ENCODE results near the gene YAF2.
"Not testable (repeated sequence)": the region's sequence is repeated elsewhere in the genome, so short reads cannot be mapped to it uniquely, and the experiment has no call there.

YAF2 gene

DNA sequence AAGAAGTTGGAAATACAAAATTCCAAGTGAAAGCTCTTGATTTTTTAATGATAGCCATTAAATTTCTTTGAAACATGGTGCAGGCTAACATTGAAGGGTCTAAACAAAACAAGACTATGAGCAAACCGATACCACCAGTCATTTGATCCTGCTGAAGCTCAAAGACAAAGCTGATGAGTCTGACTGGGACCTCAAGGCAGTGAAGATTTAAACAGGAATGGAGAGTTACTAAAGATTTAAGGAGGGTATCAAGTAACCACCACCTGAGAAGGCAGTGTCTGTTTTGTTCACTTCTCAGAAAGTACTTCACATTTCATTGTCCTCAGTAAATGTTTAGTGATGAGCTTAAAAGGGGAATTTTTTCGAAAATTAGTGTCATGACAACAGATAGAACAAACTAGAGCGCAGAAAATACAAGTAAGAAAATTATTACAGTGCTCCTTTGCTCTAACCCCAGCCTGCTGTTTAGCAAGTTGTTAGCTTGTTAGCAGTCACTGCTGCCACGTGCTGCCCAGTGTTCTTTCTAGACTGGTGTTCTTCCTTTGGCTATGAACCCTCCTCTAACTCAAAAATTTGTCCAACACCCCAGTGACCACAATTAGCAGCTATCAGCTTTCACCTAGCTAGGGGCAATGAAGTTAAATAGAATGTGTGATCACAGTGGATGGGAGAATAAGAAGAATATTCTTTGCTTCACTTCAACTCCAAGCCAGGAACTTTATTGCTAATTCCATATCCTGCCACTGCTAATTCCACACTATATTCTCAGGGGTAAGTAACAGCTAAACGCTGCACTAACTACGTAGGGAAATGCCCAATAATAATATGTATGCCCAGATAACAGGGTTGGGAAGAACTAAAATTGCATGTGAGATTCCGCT is 41.1 kb downstream of the YAF2 start:
- DNase-seq (ENCODE audit: low read depth, low spot score): no peak

GRCh38 chr12:42192686-42193085 is 45.4 kb downstream of the YAF2 start:
- no peak for DNase-seq (ENCODE audit: low read depth, low spot score)

GRCh38 chr12:42192258-42192657 is 45.8 kb downstream of the YAF2 start:
- DNase-seq (ENCODE audit: low read depth, low spot score): no peak

GRCh38 chr12:42190376-42190775 is 47.7 kb downstream of the YAF2 start:
- DNase-seq (ENCODE audit: low read depth, low spot score): no peak

- DNase-seq (ENCODE audit: low read depth, low spot score): not testable (repeated sequence)
Observed at GRCh38 chr12:42188275-42188674, 49.8 kb downstream of the YAF2 start.

GRCh38 chr12:42187799-42188198 is 50.2 kb downstream of the YAF2 start:
- no peak for DNase-seq (ENCODE audit: low read depth, low spot score)

DNA sequence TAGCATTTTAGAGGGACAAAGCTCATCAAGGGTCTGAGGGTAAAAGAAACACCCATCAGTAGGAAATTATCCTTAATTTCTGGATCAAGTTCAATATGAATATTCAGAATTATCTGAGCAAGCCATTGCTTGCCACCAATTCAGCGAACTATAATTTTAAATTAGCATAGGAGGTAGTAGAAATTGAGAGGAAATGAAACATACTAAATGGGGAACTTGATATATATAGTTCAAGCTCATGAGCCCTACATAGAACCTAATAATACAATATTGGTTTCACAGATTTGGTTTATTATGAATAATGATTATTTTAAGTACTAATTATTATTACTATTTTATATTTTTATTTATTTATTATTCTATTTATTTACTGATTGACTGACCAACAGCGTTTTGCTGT is 51.3 kb downstream of the YAF2 start:
- DNase-seq (ENCODE audit: low read depth, low spot score): no peak

GRCh38 chr12:42182394-42182793 is 55.7 kb downstream of the YAF2 start:
- DNase-seq (ENCODE audit: low read depth, low spot score): no peak

GRCh38 chr12:42180990-42181596 is 57.0 kb downstream of the YAF2 start:
- peak; percentile 33 for DNase-seq (ENCODE audit: low read depth, low spot score)

GRCh38 chr12:42178101-42178500 is 59.9 kb downstream of the YAF2 start:
- DNase-seq (ENCODE audit: low read depth, low spot score): no peak

- no peak for DNase-seq (ENCODE audit: low read depth, low spot score)
Observed at GRCh38 chr12:42174978-42175377, 63.1 kb downstream of the YAF2 start.

DNA sequence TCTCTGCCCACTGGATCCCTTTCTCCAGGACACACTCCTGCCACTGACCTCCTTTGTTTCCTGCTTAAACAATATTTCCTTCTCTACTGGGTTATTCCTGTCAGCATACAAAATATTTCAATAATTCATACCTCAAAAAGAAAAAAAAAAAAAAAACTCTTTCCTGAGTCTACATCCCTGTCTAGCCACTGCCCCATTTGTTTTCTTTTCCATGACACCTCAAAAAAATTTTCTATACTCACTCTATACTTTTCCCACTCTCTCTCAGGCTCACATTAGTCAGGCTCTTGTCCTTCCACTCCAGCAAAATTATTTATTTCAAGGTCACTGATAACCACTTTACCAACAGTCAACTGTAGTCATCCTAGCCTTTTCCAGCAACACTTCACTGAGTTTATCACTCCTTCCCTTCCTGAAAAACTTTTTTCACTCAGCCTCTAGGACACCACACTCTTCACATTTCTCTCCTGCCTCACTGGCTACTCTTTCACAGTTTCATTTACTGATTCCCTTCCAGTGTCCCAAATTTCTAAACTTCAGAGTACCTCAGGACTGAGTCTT is 64.0 kb downstream of the YAF2 start:
- no peak for DNase-seq (ENCODE audit: low read depth, low spot score)

GRCh38 chr12:42172441-42173210 is 65.4 kb downstream of the YAF2 start:
- DNase-seq (ENCODE audit: low read depth, low spot score): no peak

DNA sequence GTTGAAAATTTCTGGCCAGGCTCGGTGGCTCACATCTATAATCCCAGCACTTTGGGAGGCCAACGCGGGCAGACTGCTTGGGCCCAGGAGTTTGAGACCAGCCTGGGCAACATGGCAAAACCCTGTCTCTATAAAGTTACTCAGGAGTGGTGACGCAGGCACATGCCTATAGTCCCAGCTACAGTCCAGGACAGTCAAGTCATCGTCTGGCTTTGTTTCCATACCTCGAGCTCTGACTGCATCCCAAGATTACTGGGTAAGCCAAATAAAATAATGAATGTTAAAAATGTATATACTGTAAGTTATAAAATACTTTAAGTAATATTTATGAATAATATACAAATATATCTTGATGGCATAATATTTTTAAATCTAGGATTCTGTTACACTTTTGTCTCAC is 70.3 kb downstream of the YAF2 start:
- no peak for DNase-seq (ENCODE audit: low read depth, low spot score)

DNA sequence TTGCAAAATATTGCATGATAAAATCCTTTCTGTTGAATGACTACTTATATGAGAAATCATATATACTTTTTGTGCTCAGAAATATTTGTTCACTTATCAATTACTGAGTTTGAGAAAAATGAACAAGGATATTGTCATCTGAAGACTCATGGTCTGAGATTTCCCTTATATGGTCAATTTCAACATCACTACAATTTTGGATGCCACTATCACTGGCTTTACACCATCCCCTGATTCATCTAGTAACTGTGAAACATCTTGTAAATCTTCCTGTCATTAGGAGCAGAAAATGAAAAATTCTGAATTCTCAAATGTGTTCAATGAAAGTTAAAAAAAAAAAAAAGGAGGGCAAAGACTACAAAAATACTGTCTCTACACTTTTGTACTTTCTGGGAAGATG is 71.5 kb downstream of the YAF2 start:
- DNase-seq (ENCODE audit: low read depth, low spot score): no peak

DNA sequence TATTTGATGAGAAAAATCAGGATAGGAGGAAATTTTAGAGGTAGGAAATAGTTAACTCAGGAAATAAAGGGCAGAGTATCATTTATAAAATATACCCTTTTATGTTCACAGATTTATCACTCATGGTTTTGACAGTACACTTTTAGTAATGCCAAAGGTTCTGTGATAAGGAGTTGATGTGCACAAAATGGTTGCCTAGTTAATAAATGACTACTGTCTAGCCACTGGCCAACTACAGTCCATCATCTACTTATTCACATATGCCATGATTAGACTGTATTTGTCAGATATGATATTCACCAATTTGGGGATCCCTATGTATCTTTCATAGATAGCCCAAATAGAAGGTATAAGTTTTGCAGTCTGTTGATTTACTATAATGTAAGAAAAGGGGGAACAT is 74.1 kb downstream of the YAF2 start:
- DNase-seq (ENCODE audit: low read depth, low spot score): no peak

DNA sequence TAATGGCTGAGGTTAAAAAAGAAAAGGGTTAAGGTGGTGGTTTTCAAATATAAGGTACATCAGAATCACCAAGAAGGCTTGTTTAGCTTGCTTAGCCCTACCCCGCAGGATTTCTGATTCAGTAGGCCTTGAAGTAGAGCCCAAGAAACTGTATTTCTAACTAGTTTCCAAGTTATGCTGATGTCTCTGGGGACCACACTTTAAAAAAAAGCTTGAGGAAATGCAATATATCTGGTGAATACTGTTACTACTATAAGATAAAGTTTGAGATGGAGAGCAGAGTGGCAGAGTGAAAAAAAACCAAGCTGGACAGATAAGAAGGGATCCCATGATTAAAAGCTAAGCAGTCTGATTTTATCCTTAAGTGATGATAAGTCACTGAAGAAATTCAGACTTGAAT is 75.1 kb downstream of the YAF2 start:
- DNase-seq (ENCODE audit: low read depth, low spot score): no peak

GRCh38 chr12:42162193-42162592 is 75.9 kb downstream of the YAF2 start:
- DNase-seq (ENCODE audit: low read depth, low spot score): peak; percentile 35

DNA sequence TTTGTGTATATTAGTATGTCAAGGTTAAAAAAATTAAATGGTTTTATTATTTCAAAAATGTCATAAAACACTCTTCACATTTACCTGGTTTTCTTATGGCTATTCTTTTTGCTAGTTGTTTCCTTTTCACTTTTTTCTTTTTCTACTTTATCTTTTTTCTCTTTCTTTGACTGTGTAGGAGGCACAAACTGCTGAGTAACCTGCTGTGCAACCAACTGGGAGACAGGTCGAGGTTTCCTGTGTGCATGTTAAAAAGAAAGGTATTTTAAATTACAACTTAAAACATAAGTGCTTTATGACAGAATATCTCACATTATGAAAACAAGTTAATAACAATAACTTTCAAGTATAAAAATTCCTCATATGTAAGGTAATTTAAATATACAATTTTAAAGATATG is 76.5 kb downstream of the YAF2 start:
- DNase-seq (ENCODE audit: low read depth, low spot score): no peak

DNA sequence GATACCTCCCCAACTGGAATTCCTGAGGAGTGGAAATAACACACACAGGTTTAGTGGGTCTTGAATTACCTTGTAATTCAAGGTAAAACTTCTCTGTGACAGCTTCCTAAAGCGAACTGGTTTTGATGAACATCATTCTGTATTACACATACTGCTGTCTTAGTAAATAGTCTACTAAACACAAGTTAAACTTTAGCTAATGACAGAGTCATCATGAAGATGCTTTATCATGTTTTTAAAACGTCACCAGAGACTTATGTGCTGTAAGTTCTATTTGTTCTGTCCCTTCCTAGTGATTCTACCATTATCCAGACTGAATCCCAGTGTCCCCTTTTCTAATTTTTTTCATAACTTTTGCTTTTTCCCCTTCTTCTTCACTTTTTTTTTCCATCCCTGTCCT is 81.8 kb downstream of the YAF2 start:
- no peak for DNase-seq (ENCODE audit: low read depth, low spot score)

DNA sequence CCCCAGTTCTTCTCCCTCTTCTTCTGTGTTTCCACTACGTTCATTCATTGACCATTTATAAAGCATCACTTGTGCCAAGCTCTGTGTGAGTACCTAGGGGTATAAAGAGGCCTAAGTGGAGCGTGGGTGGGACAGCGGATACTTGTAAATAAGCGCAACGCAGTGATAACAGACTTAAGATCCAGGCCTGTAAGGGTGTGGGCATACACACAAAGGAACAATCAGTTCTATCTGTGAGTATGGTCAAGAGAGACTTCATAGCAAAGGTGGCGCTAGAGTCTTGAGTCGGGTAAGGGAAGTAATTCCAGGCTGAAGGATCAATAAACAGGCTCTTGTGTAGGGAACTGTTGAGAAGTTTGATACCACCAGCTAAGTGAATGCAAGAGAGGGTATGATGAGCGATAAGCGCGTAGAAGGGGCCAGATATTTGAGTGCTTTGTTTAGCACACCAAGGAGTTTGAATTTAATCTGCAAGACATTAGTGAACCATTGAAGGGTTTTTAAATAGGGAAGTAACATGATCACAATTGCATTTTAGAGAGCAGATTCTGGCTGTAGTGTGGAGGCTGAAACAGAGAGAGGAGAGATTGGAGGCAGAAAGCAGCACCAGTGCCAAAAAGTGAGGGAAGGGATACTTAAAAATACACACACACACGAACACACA is 92.4 kb downstream of the YAF2 start:
- DNase-seq (ENCODE audit: low read depth, low spot score): no peak

GRCh38 chr12:42145197-42145549 is 92.9 kb downstream of the YAF2 start:
- no peak for DNase-seq (ENCODE audit: low read depth, low spot score)

Data from astrocyte of the hippocampus (primary cell).